GM23248 (cell line): ENCODE results near the gene SMYD3. TPM values are rescaled to one million over a fixed set of nuclear protein-coding genes. Genes with fewer than 3 reads are reported as not detected.
A peak's percentile ranks its signal among the peaks of the same experiment; 100 is the strongest.

Source experiments
- DNase-seq: peaks from one replicate; pipeline ENCODE4 v3.0.0-alpha.2; 2015
- H2AFZ ChIP-seq: fragments of 200-600 bp; sonication (generic); 2 replicates; pipeline ENCODE4 v1.6.1; 2016; ENCODE audit warnings: antibody characterized with exemption
- H3F3A ChIP-seq: fragments of 200-600 bp; sonication (generic); 2 replicates; pipeline ENCODE4 v1.6.1; 2016; ENCODE audit warnings: mild to moderate bottlenecking, antibody characterized with exemption, mixed run types; ENCODE audit not compliant: insufficient read depth
- H3K27ac ChIP-seq: fragments of 200-600 bp; sonication (generic); 2 replicates; pipeline ENCODE4 v1.5.1; 2016; ENCODE audit warnings: mild to moderate bottlenecking
- H3K27me3 ChIP-seq: fragments of 200-600 bp; sonication (generic); replicated peaks from 2 replicates; pipeline ENCODE4 v1.6.1; 2016; ENCODE audit warnings: mild to moderate bottlenecking; ENCODE audit not compliant: insufficient read depth
- H3K36me3 ChIP-seq: fragments of 200-600 bp; sonication (generic); 2 replicates; pipeline ENCODE4 v1.6.1; 2016; ENCODE audit warnings: low read depth, mild to moderate bottlenecking
- H3K4me1 ChIP-seq: fragments of 200-600 bp; sonication (generic); 2 replicates; pipeline ENCODE4 v1.6.1; 2016; ENCODE audit warnings: mild to moderate bottlenecking; ENCODE audit not compliant: insufficient read depth
- H3K4me2 ChIP-seq: fragments of 200-600 bp; sonication (generic); one replicate; pipeline ENCODE4 v1.6.1; 2016; ENCODE audit warnings: mild to moderate bottlenecking; ENCODE audit not compliant: unreplicated experiment
- H3K4me3 ChIP-seq: fragments of 200-600 bp; sonication (generic); 2 replicates; pipeline ENCODE4 v1.5.1; 2016; ENCODE audit warnings: mild to moderate bottlenecking
- H3K79me2 ChIP-seq: fragments of 200-600 bp; sonication (generic); 2 replicates; pipeline ENCODE4 v1.6.1; 2016; ENCODE audit warnings: mild to moderate bottlenecking; ENCODE audit not compliant: insufficient read depth
- H3K9ac ChIP-seq: fragments of 200-600 bp; sonication (generic); 2 replicates; pipeline ENCODE4 v1.6.1; 2016; ENCODE audit warnings: mild to moderate bottlenecking
- H3K9me2 ChIP-seq: fragments of 200-600 bp; sonication (generic); 2 replicates; pipeline ENCODE4 v1.6.1; 2016; ENCODE audit warnings: mixed run types, mild to moderate bottlenecking, moderate library complexity; ENCODE audit not compliant: insufficient read depth
- H3K9me3 ChIP-seq: fragments of 200-600 bp; sonication (generic); one replicate; pipeline ENCODE4 v1.6.1; 2017; ENCODE audit warnings: low read depth
- H4K20me1 ChIP-seq: fragments of 200-600 bp; sonication (generic); 2 replicates; pipeline ENCODE4 v1.6.0; 2016; ENCODE audit not compliant: insufficient read depth
- EZH2 ChIP-seq: fragments of 200-600 bp; sonication (generic); IDR thresholded peaks from 2 replicates; pipeline ENCODE4 v1.6.1; 2018; ENCODE audit warnings: antibody characterized with exemption, mild to moderate bottlenecking; ENCODE audit not compliant: insufficient read depth, poor library complexity, severe bottlenecking
- EZH2phosphoT487 ChIP-seq: fragments of 200-600 bp; sonication (generic); IDR thresholded peaks from 2 replicates; pipeline ENCODE4 v1.6.1; 2018; ENCODE audit warnings: antibody characterized with exemption, moderate library complexity, mild to moderate bottlenecking, low read depth; ENCODE audit not compliant: insufficient read depth
- WGBS, 2 experiments: methylation state at CpG; one replicate each; pipeline ENCODE4 v1.1.6; 2015 to 2017; ENCODE audit warnings: low lambda C conversion rate in 2 of 2, low coverage in 1 of 2; ENCODE audit errors: missing lambda C conversion rate in 2 of 2; 5-methylcytosine and 5-hydroxymethylcytosine counted together
- in situ Hi-C: fragments of 300-500 bp; cut with MboI; formaldehyde crosslinking; loops from 2 replicates; pipeline ENCODE4 v1.15.0; 2020
- polyA plus RNA-seq: library from polyadenylated mRNA; unstranded; fragments of >200 nt; fragmentation: Nextera tagmentation; extraction: Ambion mirVana; gene quantifications from 2 replicates; pipeline ENCODE4 v1.2.1, GENCODE V29; 2016
- total RNA-seq: library from RNA; depleted of rRNA; stranded (reverse); fragments of >200 nt; shearing (Covaris generic); gene quantifications from 2 replicates; pipeline ENCODE4 v1.2.3, GENCODE V29; 2014

Gene SMYD3
- total and polyA plus RNA-seq, 2 experiments from 2014 or later = 32.1 to 44.8 TPM

DNA sequence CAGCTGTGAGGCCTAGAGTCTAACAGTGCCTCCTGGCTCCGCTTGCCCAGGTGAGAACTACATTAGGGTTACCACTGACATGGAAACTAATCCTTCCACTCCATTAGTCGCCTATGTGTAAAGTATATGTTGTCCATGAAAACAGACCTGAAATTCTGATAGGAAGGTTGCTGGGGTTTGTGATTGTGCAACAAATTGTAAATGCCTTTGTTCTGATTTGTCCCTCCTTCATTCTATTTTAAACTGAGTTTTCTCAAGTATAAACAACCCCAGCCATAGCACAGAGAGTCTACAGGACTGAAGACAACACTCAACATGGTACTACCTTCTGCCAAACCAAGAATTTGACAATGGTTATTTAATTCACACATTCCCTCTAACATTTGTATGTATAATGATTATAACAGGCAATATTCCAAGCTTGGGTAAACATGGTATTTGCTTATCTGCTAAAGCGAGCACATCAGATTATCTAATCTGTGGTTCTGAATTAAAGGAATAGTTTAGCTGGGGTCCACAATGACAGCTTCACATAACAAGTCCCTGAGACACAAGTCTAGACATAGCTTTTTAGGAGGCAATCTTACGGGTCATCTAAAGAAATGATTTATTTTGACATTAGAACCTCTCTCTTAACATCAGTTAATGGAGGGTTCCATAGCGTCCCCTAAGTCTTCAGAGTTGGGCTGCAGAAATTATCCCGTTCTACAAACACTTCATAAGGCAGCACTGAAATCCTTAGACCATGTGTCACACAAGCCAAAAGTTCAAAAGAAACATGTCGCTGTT, 633.0 kb downstream of the SMYD3 start:
- Histone ChIP-seq H3F3A (peaks cover 49% of the 10 kb centered on the region), H3K36me3 (no peaks in the 10 kb centered on the region), H3K4me2 (peak overlapping the region; percentile 26), H3K9me2 (no peaks in the 10 kb centered on the region), H3K27me3 (no peaks in the 10 kb centered on the region), H3K27ac (peak overlapping the region; percentile 88), H3K4me3 (no peak overlapping the region), H3K9me3 (no peaks in the 10 kb centered on the region), H3K9ac (peak overlapping the region; percentile 35; the same call in 1 of the 2 replicates), H4K20me1 (no peaks in the 10 kb centered on the region), H3K4me1 (peaks cover 52% of the 10 kb centered on the region), H3K79me2 (no peaks in the 10 kb centered on the region), H2AFZ (no peak overlapping the region)
- DNase-seq = peak; percentile 29
- WGBS, 2 experiments = 90 to 91% methylated on average over 7 of the region's 7 CpGs
- in situ Hi-C loops = no loop called here
- TF ChIP-seq EZH2 (no peak), EZH2phosphoT487 (no peak)

DNA sequence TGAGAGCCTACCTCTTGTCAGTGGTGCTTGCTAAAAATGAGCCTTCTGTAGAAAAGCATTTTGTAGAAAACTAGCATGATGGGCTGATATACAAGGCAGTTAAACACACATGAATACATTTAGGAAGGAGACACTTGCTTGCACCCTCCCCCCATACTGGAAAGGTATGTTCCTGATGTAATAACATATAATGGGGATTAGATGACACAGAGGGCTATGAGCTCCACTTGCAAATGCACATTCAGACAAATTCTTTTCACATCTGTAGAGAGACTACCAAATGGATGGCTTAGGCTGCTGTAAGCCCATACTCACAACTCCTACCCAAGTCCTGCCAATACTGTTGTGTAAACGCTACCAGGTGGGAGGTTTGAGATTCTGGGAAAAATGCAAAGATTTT, 634.0 kb downstream of the SMYD3 start:
- H3F3A ChIP-seq = peaks cover 49% of the 10 kb centered on the region
- no peak overlapping the region for H3K4me3 ChIP-seq
- no peaks in the 10 kb centered on the region for H3K27me3 ChIP-seq
- H4K20me1 ChIP-seq = no peaks in the 10 kb centered on the region
- TF ChIP-seq EZH2phosphoT487 (no peak), EZH2 (no peak)
- peak; percentile 32 for DNase-seq
- H2AFZ ChIP-seq = no peak overlapping the region
- no peaks in the 10 kb centered on the region for H3K36me3 ChIP-seq
- H3K4me2 ChIP-seq = no peak overlapping the region
- H3K79me2 ChIP-seq = no peaks in the 10 kb centered on the region
- 0 out of 2 replicates have a peak overlapping the region, but pooled peaks have one; percentile 39 for H3K9ac ChIP-seq
- peaks cover 52% of the 10 kb centered on the region for H3K4me1 ChIP-seq
- H3K9me2 ChIP-seq = no peaks in the 10 kb centered on the region
- in situ Hi-C loops = no loop called here
- H3K9me3 ChIP-seq = no peaks in the 10 kb centered on the region
- WGBS, 2 experiments = 100% methylated on average over 1 of the region's 1 CpG
- peak overlapping the region; percentile 88 for H3K27ac ChIP-seq

DNA sequence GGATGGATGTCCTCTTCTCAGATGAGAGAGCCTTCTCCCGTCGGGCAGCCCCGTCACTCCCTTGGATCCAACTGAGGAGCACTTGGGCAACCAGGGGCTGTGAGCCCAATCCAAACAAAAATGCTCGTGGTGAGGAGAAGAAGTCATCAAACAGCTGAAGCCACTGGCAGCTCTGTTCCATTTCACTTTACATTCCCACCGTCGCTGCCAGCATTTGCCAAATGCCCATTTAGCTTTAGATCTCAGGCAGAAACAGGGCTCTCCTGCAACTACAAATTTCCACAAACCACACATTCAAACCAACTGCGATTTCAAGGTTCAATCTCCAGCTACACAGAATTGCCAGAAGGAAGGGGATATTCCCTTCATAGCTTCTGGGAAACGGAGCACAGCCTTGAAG, 634.6 kb downstream of the SMYD3 start:
- in situ Hi-C loops = no loop called here
- WGBS, 2 experiments = 90% methylated on average over 8 of the region's 8 CpGs
- no peak for TF ChIP-seq EZH2phosphoT487
- no peak for TF ChIP-seq EZH2

DNA sequence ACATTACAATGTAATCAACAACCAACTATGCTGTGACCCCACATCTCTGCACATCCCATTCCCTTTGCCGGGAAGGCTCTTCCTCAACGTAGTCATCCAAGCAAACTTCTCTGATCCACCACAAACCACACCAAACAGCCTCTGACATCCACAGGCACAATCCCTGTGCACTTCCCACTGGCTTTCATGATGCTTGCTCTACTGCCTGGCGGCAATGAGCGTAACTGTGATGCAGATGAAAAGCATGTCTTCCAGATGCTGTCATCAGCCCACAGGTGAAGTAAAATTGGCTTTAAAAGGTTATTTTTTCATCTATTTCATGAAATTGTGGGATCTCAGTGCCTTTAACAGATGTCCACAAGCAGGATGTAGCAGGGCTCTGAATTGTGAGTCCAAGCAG, 635.2 kb downstream of the SMYD3 start:
- Histone ChIP-seq H3K9ac (peak overlapping the region; percentile 45; the same call in 1 of the 2 replicates), H3K79me2 (no peaks in the 10 kb centered on the region), H3K4me1 (peaks cover 52% of the 10 kb centered on the region), H3K27ac (peak overlapping the region; percentile 88), H3K36me3 (no peaks in the 10 kb centered on the region), H3K4me3 (no peak overlapping the region), H3K27me3 (no peaks in the 10 kb centered on the region), H3K9me2 (no peaks in the 10 kb centered on the region), H3F3A (peaks cover 49% of the 10 kb centered on the region), H3K4me2 (peak overlapping the region; percentile 16), H2AFZ (0 out of 2 replicates have a peak overlapping the region, but pooled peaks have one; percentile 7), H4K20me1 (no peaks in the 10 kb centered on the region), H3K9me3 (no peaks in the 10 kb centered on the region)
- no peak for TF ChIP-seq EZH2phosphoT487
- TF ChIP-seq EZH2 = no peak
- in situ Hi-C loops = no loop called here
- WGBS, 2 experiments = 20 to 34% methylated on average over 4 of the region's 4 CpGs
- DNase-seq = peak; percentile 92

More for the DNA sequence above, 634.6 kb downstream of the SMYD3 start:
- peaks cover 52% of the 10 kb centered on the region for H3K4me1 ChIP-seq
- no peaks in the 10 kb centered on the region for H3K79me2 ChIP-seq
- H3F3A ChIP-seq = peaks cover 49% of the 10 kb centered on the region
- no peaks in the 10 kb centered on the region for H4K20me1 ChIP-seq
- no peak overlapping the region for H2AFZ ChIP-seq
- peak overlapping the region; percentile 39; the same call in 1 of the 2 replicates for H3K9ac ChIP-seq
- H3K27me3 ChIP-seq = no peaks in the 10 kb centered on the region
- no peaks in the 10 kb centered on the region for H3K9me2 ChIP-seq
- H3K4me3 ChIP-seq = no peak overlapping the region
- peak; percentile 24 for DNase-seq
- peak overlapping the region; percentile 88 for H3K27ac ChIP-seq
- no peaks in the 10 kb centered on the region for H3K36me3 ChIP-seq
- H3K4me2 ChIP-seq = no peak overlapping the region
- H3K9me3 ChIP-seq = no peaks in the 10 kb centered on the region
